ENCODE measurements around the gene SKA3.

The SKA3 gene

GRCh38 chr13:21130116-21130515, 46.2 kb downstream of the SKA3 start:
- no peaks in the 10 kb centered on the region for H3K36me3 ChIP-seq (ENCODE audit: insufficient read depth, low read length)
- no peaks in the 10 kb centered on the region for H3K27me3 ChIP-seq (ENCODE audit: control insufficient read depth, insufficient read depth, low read length)
- no peaks in the 10 kb centered on the region for H3K9me3 ChIP-seq (replicated peaks; ENCODE audit: low read length)
- H3K4me2 ChIP-seq (ENCODE audit: low read length), result no peak overlapping the region
- H3K4me1 ChIP-seq (ENCODE audit: control insufficient read depth, insufficient read depth, low read length), result no peaks in the 10 kb centered on the region
- no peak overlapping the region for H3K4me3 ChIP-seq (ENCODE audit: low read length)
- H3K9ac ChIP-seq (ENCODE audit: low read depth, low read length), result no peak overlapping the region

GRCh38 chr13:21124852-21125251, 51.5 kb downstream of the SKA3 start:
- H3K9ac ChIP-seq (ENCODE audit: low read depth, low read length), result no peak overlapping the region
- H3K36me3 ChIP-seq (ENCODE audit: insufficient read depth, low read length), result no peaks in the 10 kb centered on the region
- no peak overlapping the region for H3K4me3 ChIP-seq (ENCODE audit: low read length)
- H3K9me3 ChIP-seq (replicated peaks; ENCODE audit: low read length), result no peaks in the 10 kb centered on the region
- H3K27me3 ChIP-seq (ENCODE audit: control insufficient read depth, insufficient read depth, low read length), result no peaks in the 10 kb centered on the region
- H3K4me2 ChIP-seq (ENCODE audit: low read length), result peak overlapping the region; percentile 52
- peaks cover 2% of the 10 kb centered on the region for H3K4me1 ChIP-seq (ENCODE audit: control insufficient read depth, insufficient read depth, low read length)

GRCh38 chr13:21123956-21124355, 52.4 kb downstream of the SKA3 start:
- H3K27me3 ChIP-seq (ENCODE audit: control insufficient read depth, insufficient read depth, low read length), result no peaks in the 10 kb centered on the region
- peaks cover 2% of the 10 kb centered on the region for H3K4me1 ChIP-seq (ENCODE audit: control insufficient read depth, insufficient read depth, low read length)
- no peak overlapping the region for H3K4me3 ChIP-seq (ENCODE audit: low read length)
- no peak overlapping the region for H3K4me2 ChIP-seq (ENCODE audit: low read length)
- H3K36me3 ChIP-seq (ENCODE audit: insufficient read depth, low read length), result no peaks in the 10 kb centered on the region
- H3K9ac ChIP-seq (ENCODE audit: low read depth, low read length), result no peak overlapping the region
- no peaks in the 10 kb centered on the region for H3K9me3 ChIP-seq (replicated peaks; ENCODE audit: low read length)

- H3K9ac ChIP-seq (ENCODE audit: low read depth, low read length), result no peak overlapping the region
- H3K4me2 ChIP-seq (ENCODE audit: low read length), result no peak overlapping the region
- peaks cover 2% of the 10 kb centered on the region for H3K4me1 ChIP-seq (ENCODE audit: control insufficient read depth, insufficient read depth, low read length)
These were observed 54.7 kb downstream of the SKA3 start for GRCh38 chr13:21121616-21122015.

GRCh38 chr13:21120191-21120590, 56.2 kb downstream of the SKA3 start:
- no peak overlapping the region for H3K4me2 ChIP-seq (ENCODE audit: low read length)
- H3K4me1 ChIP-seq (ENCODE audit: control insufficient read depth, insufficient read depth, low read length), result peaks cover 2% of the 10 kb centered on the region
- no peaks in the 10 kb centered on the region for H3K36me3 ChIP-seq (ENCODE audit: insufficient read depth, low read length)
- H3K9ac ChIP-seq (ENCODE audit: low read depth, low read length), result no peak overlapping the region
- H3K27me3 ChIP-seq (ENCODE audit: control insufficient read depth, insufficient read depth, low read length), result no peaks in the 10 kb centered on the region
- H3K9me3 ChIP-seq (replicated peaks; ENCODE audit: low read length), result no peaks in the 10 kb centered on the region
- no peak overlapping the region for H3K4me3 ChIP-seq (ENCODE audit: low read length)

More at GRCh38 chr13:21121616-21122015, 54.7 kb downstream of the SKA3 start:
- Histone ChIP-seq H3K9me3 (replicated peaks; ENCODE audit: low read length) (no peaks in the 10 kb centered on the region), H3K36me3 (ENCODE audit: insufficient read depth, low read length) (no peaks in the 10 kb centered on the region), H3K4me3 (ENCODE audit: low read length) (no peak overlapping the region), H3K27me3 (ENCODE audit: control insufficient read depth, insufficient read depth, low read length) (no peaks in the 10 kb centered on the region)

GRCh38 chr13:21119526-21119925, 56.8 kb downstream of the SKA3 start:
- Histone ChIP-seq H3K4me2 (ENCODE audit: low read length) (no peak overlapping the region), H3K4me3 (ENCODE audit: low read length) (no peak overlapping the region), H3K27me3 (ENCODE audit: control insufficient read depth, insufficient read depth, low read length) (no peaks in the 10 kb centered on the region), H3K36me3 (ENCODE audit: insufficient read depth, low read length) (no peaks in the 10 kb centered on the region), H3K9me3 (replicated peaks; ENCODE audit: low read length) (no peaks in the 10 kb centered on the region), H3K4me1 (ENCODE audit: control insufficient read depth, insufficient read depth, low read length) (no peaks in the 10 kb centered on the region), H3K9ac (ENCODE audit: low read depth, low read length) (no peak overlapping the region)

GRCh38 chr13:21118180-21118579, 58.2 kb downstream of the SKA3 start:
- Histone ChIP-seq H3K4me1 (ENCODE audit: control insufficient read depth, insufficient read depth, low read length) (no peaks in the 10 kb centered on the region), H3K9me3 (replicated peaks; ENCODE audit: low read length) (no peaks in the 10 kb centered on the region), H3K4me2 (ENCODE audit: low read length) (no peak overlapping the region), H3K4me3 (ENCODE audit: low read length) (no peak overlapping the region), H3K27me3 (ENCODE audit: control insufficient read depth, insufficient read depth, low read length) (no peaks in the 10 kb centered on the region), H3K36me3 (ENCODE audit: insufficient read depth, low read length) (no peaks in the 10 kb centered on the region), H3K9ac (ENCODE audit: low read depth, low read length) (no peak overlapping the region)

GRCh38 chr13:21117104-21117809, 59.1 kb downstream of the SKA3 start:
- Histone ChIP-seq H3K4me3 (ENCODE audit: low read length) (no peak overlapping the region), H3K4me2 (ENCODE audit: low read length) (no peak overlapping the region), H3K27me3 (ENCODE audit: control insufficient read depth, insufficient read depth, low read length) (no peaks in the 10 kb centered on the region), H3K9ac (ENCODE audit: low read depth, low read length) (no peak overlapping the region), H3K9me3 (replicated peaks; ENCODE audit: low read length) (no peaks in the 10 kb centered on the region), H3K36me3 (ENCODE audit: insufficient read depth, low read length) (no peaks in the 10 kb centered on the region), H3K4me1 (ENCODE audit: control insufficient read depth, insufficient read depth, low read length) (no peaks in the 10 kb centered on the region)

- no peak overlapping the region for H3K4me2 ChIP-seq (ENCODE audit: low read length)
- no peaks in the 10 kb centered on the region for H3K27me3 ChIP-seq (ENCODE audit: control insufficient read depth, insufficient read depth, low read length)
- H3K9ac ChIP-seq (ENCODE audit: low read depth, low read length), result no peak overlapping the region
- no peak overlapping the region for H3K4me3 ChIP-seq (ENCODE audit: low read length)
- H3K9me3 ChIP-seq (replicated peaks; ENCODE audit: low read length), result no peaks in the 10 kb centered on the region
- no peaks in the 10 kb centered on the region for H3K4me1 ChIP-seq (ENCODE audit: control insufficient read depth, insufficient read depth, low read length)
- no peaks in the 10 kb centered on the region for H3K36me3 ChIP-seq (ENCODE audit: insufficient read depth, low read length)
These were observed 60.2 kb downstream of the SKA3 start for GRCh38 chr13:21116141-21116540.

GRCh38 chr13:21115231-21115630, 61.1 kb downstream of the SKA3 start:
- Histone ChIP-seq H3K4me1 (ENCODE audit: control insufficient read depth, insufficient read depth, low read length) (no peaks in the 10 kb centered on the region), H3K9ac (ENCODE audit: low read depth, low read length) (no peak overlapping the region), H3K9me3 (replicated peaks; ENCODE audit: low read length) (no peaks in the 10 kb centered on the region), H3K4me2 (ENCODE audit: low read length) (no peak overlapping the region), H3K27me3 (ENCODE audit: control insufficient read depth, insufficient read depth, low read length) (no peaks in the 10 kb centered on the region), H3K4me3 (ENCODE audit: low read length) (no peak overlapping the region), H3K36me3 (ENCODE audit: insufficient read depth, low read length) (no peaks in the 10 kb centered on the region)

- H3K9ac ChIP-seq (ENCODE audit: low read depth, low read length), result no peak overlapping the region
- H3K36me3 ChIP-seq (ENCODE audit: insufficient read depth, low read length), result no peaks in the 10 kb centered on the region
- H3K9me3 ChIP-seq (replicated peaks; ENCODE audit: low read length), result no peaks in the 10 kb centered on the region
- H3K4me2 ChIP-seq (ENCODE audit: low read length), result no peak overlapping the region
- H3K27me3 ChIP-seq (ENCODE audit: control insufficient read depth, insufficient read depth, low read length), result no peaks in the 10 kb centered on the region
- H3K4me1 ChIP-seq (ENCODE audit: control insufficient read depth, insufficient read depth, low read length), result peaks cover 1% of the 10 kb centered on the region
- no peak overlapping the region for H3K4me3 ChIP-seq (ENCODE audit: low read length)
These were observed 64.8 kb downstream of the SKA3 start for GRCh38 chr13:21111546-21111945.

GRCh38 chr13:21109168-21109567, 67.2 kb downstream of the SKA3 start:
- no peak overlapping the region for H3K4me3 ChIP-seq (ENCODE audit: low read length)
- no peak overlapping the region for H3K9ac ChIP-seq (ENCODE audit: low read depth, low read length)
- H3K9me3 ChIP-seq (replicated peaks; ENCODE audit: low read length), result no peaks in the 10 kb centered on the region
- H3K4me1 ChIP-seq (ENCODE audit: control insufficient read depth, insufficient read depth, low read length), result peaks cover 12% of the 10 kb centered on the region
- no peak overlapping the region for H3K4me2 ChIP-seq (ENCODE audit: low read length)
- H3K36me3 ChIP-seq (ENCODE audit: insufficient read depth, low read length), result no peaks in the 10 kb centered on the region
- no peaks in the 10 kb centered on the region for H3K27me3 ChIP-seq (ENCODE audit: control insufficient read depth, insufficient read depth, low read length)
